ENCODE results near the gene CNTN5. TPM values are rescaled to one million over a fixed set of nuclear protein-coding genes. Genes with fewer than 3 reads are reported as not detected.

The CNTN5 gene
- total RNA-seq, 4 donors from 2014 or later: not detected

- TF ChIP-seq POLR2AphosphoS5 (IDR thresholded peaks at IDR 0.05) (no peak), POLR2A (IDR thresholded peaks at IDR 0.05) (no peak), EP300 (IDR thresholded peaks at IDR 0.05) (no peak), CTCF (IDR thresholded peaks at IDR 0.05) (no peak)
- DNase-seq (ENCODE audit: low spot score in 2 of 2): no peak
- no peaks in the 10 kb centered on the region for H3K4me1 ChIP-seq
- no peaks in the 10 kb centered on the region for H3K27me3 ChIP-seq
- no peak overlapping the region for H3K4me3 ChIP-seq
- no peak overlapping the region for H3K27ac ChIP-seq
- H3K9me3 ChIP-seq: no peaks in the 10 kb centered on the region
- H3K36me3 ChIP-seq: no peaks in the 10 kb centered on the region
- 86% methylated on average over 4 of the region's 4 CpGs for WGBS
Measured at GRCh38 chr11:99634581-99634980, 613.8 kb downstream of the CNTN5 start.

- DNase-seq (ENCODE audit: low spot score in 2 of 2): no peak
- H3K4me3 ChIP-seq: no peak overlapping the region
- H3K27ac ChIP-seq: no peak overlapping the region
- H3K9me3 ChIP-seq: no peaks in the 10 kb centered on the region
- no peaks in the 10 kb centered on the region for H3K27me3 ChIP-seq
- no peaks in the 10 kb centered on the region for H3K36me3 ChIP-seq
- WGBS: 79% methylated on average over 5 of the region's 5 CpGs
- H3K4me1 ChIP-seq: no peaks in the 10 kb centered on the region
- TF ChIP-seq POLR2A (IDR thresholded peaks at IDR 0.05) (no peak), POLR2AphosphoS5 (IDR thresholded peaks at IDR 0.05) (no peak), CTCF (IDR thresholded peaks at IDR 0.05) (no peak), EP300 (IDR thresholded peaks at IDR 0.05) (no peak)
Measured at GRCh38 chr11:99638073-99638553, 617.4 kb downstream of the CNTN5 start.

- Histone ChIP-seq H3K36me3 (no peaks in the 10 kb centered on the region), H3K4me1 (no peaks in the 10 kb centered on the region), H3K4me3 (no peak overlapping the region), H3K27ac (no peak overlapping the region), H3K27me3 (no peaks in the 10 kb centered on the region), H3K9me3 (no peaks in the 10 kb centered on the region)
- TF ChIP-seq EP300 (IDR thresholded peaks at IDR 0.05): no peak
- no peak for TF ChIP-seq POLR2A (IDR thresholded peaks at IDR 0.05)
- no peak for TF ChIP-seq CTCF (IDR thresholded peaks at IDR 0.05)
- no peak for TF ChIP-seq POLR2AphosphoS5 (IDR thresholded peaks at IDR 0.05)
- no peak for DNase-seq (ENCODE audit: low spot score in 2 of 2)
Measured at GRCh38 chr11:99640671-99641070, 619.9 kb downstream of the CNTN5 start.

- WGBS: 72% methylated on average over 2 of the region's 2 CpGs
- Histone ChIP-seq H3K4me3 (no peak overlapping the region), H3K27ac (no peak overlapping the region), H3K9me3 (no peaks in the 10 kb centered on the region), H3K4me1 (no peaks in the 10 kb centered on the region), H3K27me3 (no peaks in the 10 kb centered on the region), H3K36me3 (no peaks in the 10 kb centered on the region)
- TF ChIP-seq CTCF (IDR thresholded peaks at IDR 0.05) (no peak), POLR2AphosphoS5 (IDR thresholded peaks at IDR 0.05) (no peak), POLR2A (IDR thresholded peaks at IDR 0.05) (no peak), EP300 (IDR thresholded peaks at IDR 0.05) (no peak)
- no peak for DNase-seq (ENCODE audit: low spot score in 2 of 2)
Measured at GRCh38 chr11:99645934-99646333, 625.2 kb downstream of the CNTN5 start.

- no peaks in the 10 kb centered on the region for H3K27me3 ChIP-seq
- DNase-seq (ENCODE audit: low spot score in 2 of 2): no peak
- no peak overlapping the region for H3K4me3 ChIP-seq
- H3K9me3 ChIP-seq: no peaks in the 10 kb centered on the region
- TF ChIP-seq POLR2AphosphoS5 (IDR thresholded peaks at IDR 0.05) (no peak), EP300 (IDR thresholded peaks at IDR 0.05) (no peak), CTCF (IDR thresholded peaks at IDR 0.05) (no peak), POLR2A (IDR thresholded peaks at IDR 0.05) (no peak)
- H3K4me1 ChIP-seq: no peaks in the 10 kb centered on the region
- H3K36me3 ChIP-seq: no peaks in the 10 kb centered on the region
- WGBS: 52% methylated on average over 2 of the region's 2 CpGs
- no peak overlapping the region for H3K27ac ChIP-seq
Measured at GRCh38 chr11:99670067-99670676, 649.4 kb downstream of the CNTN5 start.

Measured in suprapubic skin (tissue), 4 donors.